Activated CD8-positive, alpha-beta memory T cell treated with anti-CD3 and anti-CD28 coated beads, Interleukin-2, amount 10 ng/mL, durations not matched to agents 7 days and 5 days (primary cell): ENCODE measurements around the gene RLBP1. TPM values are rescaled to one million over a fixed set of nuclear protein-coding genes. Genes with fewer than 3 reads are reported as not detected.

Experiments
- ATAC-seq: fragments of 150-1000 bp; cut with Tn5 transposase; one replicate; pipeline ENCODE4 v1.10.0; 2021; ENCODE audit warnings: moderate library complexity
- CTCF ChIA-PET: fragments of 350-600 bp; sonication (Branson Sonifier 250); formaldehyde crosslinking; loops from one replicate; lab custom pipeline; 2021; ENCODE audit warnings: antibody characterized with exemption; lab: Charles Lee
- DNase-seq: peaks from one replicate; pipeline ENCODE4 v3.0.0-alpha.2; 2020
- H3K27ac Mint-ChIP-seq: one replicate; pipeline ENCODE4 v1.8.0; 2021; ENCODE audit warnings: mild to moderate bottlenecking, mixed read lengths
- H3K27me3 Mint-ChIP-seq: one replicate; pipeline ENCODE4 v1.8.0; 2021; ENCODE audit warnings: mixed read lengths
- H3K36me3 Mint-ChIP-seq: one replicate; pipeline ENCODE4 v1.8.0; 2021; ENCODE audit warnings: mild to moderate bottlenecking, mixed read lengths
- H3K4me1 Mint-ChIP-seq: one replicate; pipeline ENCODE4 v1.8.0; 2021; ENCODE audit warnings: mixed read lengths
- H3K4me3 Mint-ChIP-seq: one replicate; pipeline ENCODE4 v1.8.0; 2021; ENCODE audit warnings: mild to moderate bottlenecking, moderate library complexity, mixed read lengths
- H3K9me3 Mint-ChIP-seq: one replicate; pipeline ENCODE4 v1.8.0; 2022; ENCODE audit warnings: low read depth, mixed read lengths
- total RNA-seq, 2 experiments: library from RNA; stranded (reverse); gene quantifications; one replicate each; pipeline ENCODE4 v1.2.3, GENCODE V29; 2021

RLBP1 gene
- total RNA-seq, 2 experiments from 2014 or later, result not detected

DNA sequence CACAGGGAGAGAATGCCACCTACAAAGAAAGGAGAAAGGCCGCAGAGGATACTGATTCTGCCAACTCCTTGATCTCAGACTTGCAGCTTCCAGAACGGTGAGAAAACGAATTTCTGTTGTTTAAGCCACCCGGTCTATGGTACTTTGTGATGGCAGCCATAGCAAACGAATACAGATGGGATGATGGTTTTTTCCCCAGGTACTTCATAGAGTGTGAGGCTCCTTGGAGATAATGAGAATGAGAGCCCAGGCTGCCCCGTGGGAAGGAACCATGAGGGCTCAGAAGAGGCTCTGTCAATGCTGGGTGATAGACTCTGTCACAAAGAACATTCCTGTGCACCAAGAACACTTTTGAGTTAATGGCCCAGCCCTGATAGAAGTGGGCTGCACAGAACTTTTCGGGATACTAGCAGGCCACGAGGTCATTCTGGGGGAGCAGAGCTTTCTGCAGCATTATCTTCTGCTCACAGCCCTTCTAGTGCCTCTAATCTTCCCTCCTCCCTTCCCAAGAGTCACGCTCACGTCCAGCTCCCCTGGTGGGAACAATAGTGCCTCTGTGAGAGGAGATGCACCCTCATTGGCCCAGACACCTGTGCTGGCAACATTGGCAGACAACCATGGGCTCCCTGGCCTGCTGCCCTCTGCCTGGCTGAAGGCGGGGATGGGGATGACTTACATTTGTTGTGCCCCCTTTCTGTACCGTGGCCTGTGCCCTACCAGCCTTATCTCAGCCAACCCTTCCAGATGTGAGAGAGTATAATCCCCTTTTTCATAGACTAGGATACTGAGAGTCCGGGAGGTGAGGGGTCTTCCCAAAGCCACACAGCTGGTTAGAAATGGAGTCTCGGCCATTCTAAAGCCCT is 5.2 kb upstream of the RLBP1 start:
- DNase-seq (peak; percentile 36), ATAC-seq (no peak)
- Mint-ChIP-seq H3K9me3 (no peaks in the 10 kb centered on the region), H3K4me3 (no peak overlapping the region), H3K27me3 (peaks cover 15% of the 10 kb centered on the region), H3K4me1 (peaks cover 10% of the 10 kb centered on the region), H3K27ac (no peak overlapping the region), H3K36me3 (no peaks in the 10 kb centered on the region)
- CTCF ChIA-PET, result interaction anchor here (0.8 to 2.5 kb wide), 3 partner anchors 8 to 20 kb away, joined by 3 to 7 read pairs (median 3); partner anchors contain the start of gene FANCI

DNA sequence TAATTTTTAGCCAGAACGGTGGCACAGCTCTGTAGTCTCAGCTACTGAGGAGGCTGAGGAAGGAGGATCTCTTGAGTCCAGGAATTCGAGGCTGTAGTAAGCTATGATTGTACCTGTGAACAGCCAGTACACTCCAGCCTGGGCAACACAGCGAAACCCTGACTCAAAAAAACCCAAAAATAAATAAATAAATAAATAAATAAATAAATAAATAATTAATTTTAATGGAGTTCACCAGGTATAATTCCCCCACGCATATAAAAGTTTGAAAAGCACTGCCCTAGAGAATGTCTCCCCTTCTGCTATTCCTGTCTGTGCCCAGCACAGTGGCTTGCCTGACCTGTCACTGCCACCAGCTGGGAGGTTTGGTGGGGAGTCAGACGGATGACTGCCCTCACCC is 4.2 kb upstream of the RLBP1 start:
- H3K27me3 Mint-ChIP-seq, result peaks cover 15% of the 10 kb centered on the region
- no peak overlapping the region for H3K27ac Mint-ChIP-seq
- CTCF ChIA-PET, result interaction anchor here (0.8 to 1.0 kb wide), 3 partner anchors 9 to 19 kb away, joined by 3 read pairs; partner anchors contain the start of gene FANCI
- H3K9me3 Mint-ChIP-seq, result no peaks in the 10 kb centered on the region
- peaks cover 6% of the 10 kb centered on the region for H3K4me1 Mint-ChIP-seq
- H3K4me3 Mint-ChIP-seq, result no peak overlapping the region
- no peak for DNase-seq
- ATAC-seq, result no peak
- no peaks in the 10 kb centered on the region for H3K36me3 Mint-ChIP-seq

DNA sequence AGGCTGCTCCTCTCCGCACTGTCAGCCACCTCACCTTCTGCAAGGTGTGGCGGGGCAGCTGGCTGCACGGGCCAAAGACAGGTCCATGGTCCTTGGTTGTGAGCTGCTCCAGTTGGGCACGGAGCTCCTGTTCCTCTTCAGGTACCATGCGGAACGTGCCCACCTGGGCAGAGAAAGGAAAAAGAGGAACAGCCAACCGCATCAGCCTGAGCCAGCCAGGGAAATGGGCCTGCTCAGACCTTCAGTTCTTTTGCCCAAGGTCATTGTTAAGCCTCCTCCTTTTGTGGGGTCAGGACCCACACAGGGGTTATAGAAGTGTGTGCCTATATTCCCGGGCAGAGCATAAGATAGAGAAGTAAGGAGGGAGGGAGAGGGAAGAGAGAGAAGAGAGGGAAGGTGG is 2.8 kb downstream of the RLBP1 start:
- CTCF ChIA-PET, result interaction anchor here (0.6 to 5.5 kb wide), 2 partner anchors 12 to 27 kb away, joined by 4 to 44 read pairs; no protein-coding TSS in a partner anchor
- no peak for DNase-seq

DNA sequence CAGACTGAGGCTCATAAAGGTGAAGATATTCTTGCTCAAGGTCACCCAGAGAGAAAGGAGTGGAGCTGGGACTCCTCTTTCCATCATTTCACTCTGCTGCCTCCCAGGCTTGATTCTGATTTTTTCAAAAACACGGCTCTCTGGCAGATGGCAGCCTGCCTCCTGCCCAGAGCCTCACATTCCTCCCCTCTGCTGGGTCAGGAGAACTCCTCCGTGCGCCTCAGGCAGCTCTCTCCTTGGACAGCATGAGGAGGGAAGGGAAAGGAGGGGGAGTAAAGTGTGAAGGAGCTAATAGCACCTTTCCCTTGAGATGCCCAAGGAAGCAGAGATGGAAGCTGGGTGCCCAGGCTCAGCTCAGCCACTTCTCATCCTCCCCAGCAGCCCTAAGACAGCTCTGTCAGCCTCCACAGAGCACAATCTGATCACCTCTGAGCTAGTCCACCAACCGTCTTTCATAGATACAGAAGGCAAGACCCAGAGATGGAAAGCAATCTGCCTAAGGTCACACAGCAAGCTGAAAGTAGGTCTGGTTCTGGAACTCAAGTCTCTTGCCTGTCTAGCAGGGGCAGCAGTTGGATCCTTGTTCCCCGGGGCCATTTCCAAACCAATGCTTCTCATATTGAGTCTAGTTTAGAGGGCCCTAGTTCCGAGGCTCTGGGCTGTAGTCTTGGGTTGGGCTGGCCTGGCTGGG is 3.5 kb downstream of the RLBP1 start:
- no peak for ATAC-seq

More for the DNA sequence above, 2.8 kb downstream of the RLBP1 start:
- H3K27me3 Mint-ChIP-seq, result peaks cover 34% of the 10 kb centered on the region
- no peak overlapping the region for H3K4me3 Mint-ChIP-seq
- ATAC-seq, result no peak
- no peaks in the 10 kb centered on the region for H3K9me3 Mint-ChIP-seq
- H3K4me1 Mint-ChIP-seq, result no peaks in the 10 kb centered on the region
- H3K36me3 Mint-ChIP-seq, result no peaks in the 10 kb centered on the region
- H3K27ac Mint-ChIP-seq, result no peak overlapping the region

DNA sequence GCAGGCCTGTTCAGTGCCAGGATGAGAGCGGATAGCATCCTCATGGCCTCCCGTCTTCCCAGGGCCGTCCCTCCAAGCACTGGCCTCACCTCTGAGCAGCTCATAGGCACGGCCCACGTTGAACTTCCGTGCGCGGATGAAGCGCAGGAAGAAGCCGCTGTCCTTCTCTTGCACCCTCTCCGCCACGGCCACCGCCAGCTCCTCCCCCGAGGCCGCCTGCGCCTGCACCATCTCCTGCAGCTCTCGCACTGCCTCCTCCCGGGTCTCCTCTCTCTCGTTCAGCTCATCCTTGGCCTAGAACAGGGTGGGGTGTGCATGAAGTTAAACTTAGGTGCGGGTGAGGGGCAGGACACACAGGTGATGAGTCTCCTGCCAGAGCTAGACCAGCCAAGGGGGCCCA is 4.3 kb downstream of the RLBP1 start:
- Mint-ChIP-seq H3K9me3 (no peaks in the 10 kb centered on the region), H3K4me1 (no peaks in the 10 kb centered on the region), H3K36me3 (no peaks in the 10 kb centered on the region), H3K4me3 (no peak overlapping the region), H3K27me3 (peaks cover 31% of the 10 kb centered on the region), H3K27ac (no peak overlapping the region)
- CTCF ChIA-PET, result interaction anchor here (5.5 kb wide), 1 partner anchor 11 kb away, joined by 44 read pairs; no protein-coding TSS in a partner anchor
- no peak for DNase-seq
- no peak for ATAC-seq

More for the DNA sequence above, 3.5 kb downstream of the RLBP1 start:
- CTCF ChIA-PET, result interaction anchor here (5.5 kb wide), 1 partner anchor 12 kb away, joined by 44 read pairs; no protein-coding TSS in a partner anchor
- Mint-ChIP-seq H3K36me3 (no peaks in the 10 kb centered on the region), H3K27ac (no peak overlapping the region), H3K27me3 (peaks cover 36% of the 10 kb centered on the region), H3K4me3 (no peak overlapping the region), H3K4me1 (no peaks in the 10 kb centered on the region), H3K9me3 (no peaks in the 10 kb centered on the region)
- DNase-seq, result no peak

DNA sequence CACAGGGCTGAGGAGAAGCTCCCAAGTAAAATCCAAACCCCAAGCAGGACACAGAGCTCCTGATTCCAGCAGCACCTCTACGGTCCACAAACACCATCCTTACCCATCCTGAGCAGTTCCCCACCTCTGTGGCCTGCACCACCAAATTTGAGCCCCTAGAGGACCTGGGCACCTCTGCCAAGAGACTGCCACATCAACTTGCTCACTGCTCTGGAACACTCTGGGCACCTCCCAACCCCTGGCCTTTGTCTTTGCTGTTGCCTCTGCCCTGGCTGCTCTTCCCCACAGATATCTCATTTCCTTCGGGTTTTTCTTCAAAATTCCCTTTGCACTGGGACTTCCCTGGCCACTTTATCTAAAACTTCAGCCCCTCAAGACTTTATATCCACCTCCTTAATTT is 5.8 kb downstream of the RLBP1 start:
- Mint-ChIP-seq H3K4me3 (no peak overlapping the region), H3K27me3 (peaks cover 33% of the 10 kb centered on the region), H3K36me3 (no peaks in the 10 kb centered on the region), H3K9me3 (no peaks in the 10 kb centered on the region), H3K4me1 (no peaks in the 10 kb centered on the region), H3K27ac (no peak overlapping the region)
- CTCF ChIA-PET, result interaction anchor here (0.8 to 5.5 kb wide), 2 partner anchors 10 to 28 kb away, joined by 4 to 44 read pairs; partner anchors contain the start of gene FANCI
- no peak for DNase-seq
- ATAC-seq, result no peak

DNA sequence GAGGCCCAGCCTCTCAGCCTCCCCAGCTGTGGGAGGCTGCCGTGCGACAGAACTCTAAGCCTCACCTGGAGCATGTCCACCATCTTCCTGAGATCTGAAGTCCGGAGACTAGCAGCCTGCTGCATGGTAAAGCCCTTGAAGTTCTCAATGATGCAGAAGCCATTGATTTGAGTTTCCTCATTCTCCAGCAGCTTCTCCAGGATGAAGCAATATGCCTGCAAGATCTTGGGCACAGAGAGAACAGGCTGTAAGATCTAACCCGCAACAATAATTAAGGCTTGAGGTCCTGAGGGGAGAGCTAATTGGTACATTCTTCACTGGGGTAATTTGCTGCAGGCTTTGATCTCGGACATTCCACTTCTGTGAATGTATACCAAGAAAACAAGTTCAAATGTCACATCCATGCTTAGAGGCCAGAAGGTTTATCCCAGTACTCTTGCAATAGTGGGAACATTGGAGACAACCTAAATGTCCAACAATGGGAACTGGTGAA is 9.7 kb downstream of the RLBP1 start:
- DNase-seq, result no peak
- Mint-ChIP-seq H3K27me3 (peaks cover 22% of the 10 kb centered on the region), H3K4me3 (no peak overlapping the region), H3K36me3 (no peaks in the 10 kb centered on the region), H3K9me3 (no peaks in the 10 kb centered on the region), H3K4me1 (peaks cover 7% of the 10 kb centered on the region), H3K27ac (no peak overlapping the region)
- CTCF ChIA-PET, result interaction anchor here (0.7 kb wide), 1 partner anchor 30 kb away, joined by 3 read pairs; no protein-coding TSS in a partner anchor
- ATAC-seq, result no peak

DNA sequence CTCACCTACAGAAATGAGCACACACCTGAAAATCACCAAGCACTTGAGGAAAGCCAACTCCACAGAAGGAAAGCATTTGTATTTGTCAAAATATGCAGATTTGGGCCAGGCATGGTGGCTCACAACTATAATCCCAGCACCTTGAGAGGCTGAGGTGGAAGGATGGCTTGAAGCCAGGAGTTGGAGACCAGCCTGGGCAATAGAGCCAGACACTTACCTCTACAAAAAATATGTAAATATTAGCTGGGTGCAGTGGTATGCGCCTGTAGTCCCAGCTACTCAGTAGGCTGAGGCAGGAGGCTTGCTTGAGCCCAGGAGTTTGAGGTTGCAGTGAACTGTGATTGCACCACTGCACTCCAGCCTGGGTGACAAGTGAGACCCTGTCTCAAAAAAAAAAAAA is 12.3 kb downstream of the RLBP1 start:
- Mint-ChIP-seq H3K9me3 (no peaks in the 10 kb centered on the region), H3K4me1 (peaks cover 26% of the 10 kb centered on the region), H3K27me3 (peaks cover 12% of the 10 kb centered on the region), H3K27ac (no peak overlapping the region), H3K4me3 (no peak overlapping the region), H3K36me3 (no peaks in the 10 kb centered on the region)
- CTCF ChIA-PET, result interaction anchor here (0.7 to 1.5 kb wide), 5 partner anchors 14 to 91 kb away, joined by 3 to 4 read pairs (median 4); no protein-coding TSS in a partner anchor
- no peak for ATAC-seq
- DNase-seq, result no peak

DNA sequence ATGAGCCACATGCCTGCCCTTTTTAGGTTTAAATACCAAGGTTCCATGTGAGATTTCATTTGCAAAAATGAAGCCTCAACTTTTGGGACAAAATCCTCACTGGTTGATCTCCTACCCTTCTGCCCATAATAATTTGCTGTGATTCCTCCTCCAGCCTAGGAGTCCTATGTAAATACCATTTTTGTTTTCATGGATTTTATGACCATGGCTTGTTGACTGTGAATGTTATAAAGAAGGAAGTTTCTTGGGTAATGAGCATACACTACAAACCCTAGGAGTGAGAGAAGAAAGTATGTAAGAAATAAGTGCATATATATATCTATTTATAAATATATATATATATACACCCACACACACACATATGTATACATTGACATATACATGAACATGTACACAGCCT is 13.1 kb downstream of the RLBP1 start:
- H3K27me3 Mint-ChIP-seq, result peaks cover 9% of the 10 kb centered on the region
- ATAC-seq, result no peak
- CTCF ChIA-PET, result interaction anchor here (1.9 to 5.6 kb wide), 4 partner anchors 13 to 119 kb away, joined by 15 to 108 read pairs (median 32); partner anchors contain the start of genes ABHD2 and FANCI
- no peak for DNase-seq
- H3K4me3 Mint-ChIP-seq, result no peak overlapping the region
- peaks cover 1% of the 10 kb centered on the region for H3K36me3 Mint-ChIP-seq
- H3K9me3 Mint-ChIP-seq, result no peaks in the 10 kb centered on the region
- peaks cover 34% of the 10 kb centered on the region for H3K4me1 Mint-ChIP-seq
- no peak overlapping the region for H3K27ac Mint-ChIP-seq

DNA sequence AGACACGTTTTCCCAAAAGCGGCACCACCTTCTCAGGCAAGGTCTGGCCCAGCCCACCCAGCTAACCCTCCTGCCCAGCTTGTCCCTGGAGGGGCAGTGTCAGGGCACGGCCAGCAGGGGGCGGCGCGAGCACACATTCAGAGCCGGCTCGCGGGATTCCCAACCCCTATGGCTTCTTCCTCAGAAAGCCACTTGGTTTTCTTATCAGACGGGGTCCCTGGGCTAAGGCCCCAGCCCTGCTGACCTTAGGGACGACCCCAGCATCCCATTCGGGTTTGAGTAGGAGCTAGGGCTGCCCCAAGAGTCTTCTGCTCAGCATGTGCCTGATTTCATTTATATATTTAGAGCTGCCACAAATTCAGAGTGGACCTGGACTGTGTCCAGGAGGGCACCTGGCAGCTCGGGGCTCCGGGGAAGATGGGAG is 14.5 kb downstream of the RLBP1 start:
- Mint-ChIP-seq H3K4me3 (no peak overlapping the region), H3K36me3 (peaks cover 1% of the 10 kb centered on the region), H3K9me3 (no peaks in the 10 kb centered on the region), H3K27me3 (peaks cover 7% of the 10 kb centered on the region), H3K27ac (no peak overlapping the region), H3K4me1 (peaks cover 36% of the 10 kb centered on the region)
- DNase-seq (peak; percentile 76), ATAC-seq (peak; percentile 73)
- CTCF ChIA-PET, result interaction anchor here (0.6 to 5.6 kb wide), 67 partner anchors 10 to 739 kb away, joined by 3 to 108 read pairs (median 6); partner anchors contain the start of genes ABHD2, FANCI, MRPL46 and MRPS11

DNA sequence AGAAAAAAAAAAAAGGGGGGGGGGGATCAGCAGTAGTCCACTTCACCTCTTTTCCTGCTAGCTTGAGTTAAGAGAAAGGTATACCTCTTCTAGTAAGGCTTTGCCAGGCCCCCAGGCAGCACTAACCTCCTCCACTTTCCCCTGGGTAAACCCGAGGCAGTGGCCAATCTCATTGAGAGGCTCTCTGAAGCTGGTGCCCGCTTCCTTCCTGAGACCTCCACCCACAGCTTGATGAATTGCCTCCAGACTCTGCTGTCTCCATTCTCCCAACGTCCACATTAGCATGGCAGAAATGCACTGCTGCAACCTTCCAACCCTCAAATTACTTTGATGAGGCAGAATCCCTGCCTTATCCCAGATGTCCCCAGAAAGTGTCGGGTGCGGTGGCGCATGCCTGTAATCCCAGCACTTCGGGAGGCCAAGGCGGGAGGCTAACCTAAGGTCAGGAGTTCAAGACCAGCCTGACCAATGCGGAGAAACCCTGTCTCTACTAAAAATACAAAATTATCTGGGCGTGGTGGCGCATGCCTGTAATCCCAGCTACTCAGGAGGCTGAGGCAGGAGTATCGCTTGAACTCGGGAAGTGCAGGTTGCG is 15.3 kb downstream of the RLBP1 start:
- ATAC-seq (no peak), DNase-seq (no peak)
- peaks cover 36% of the 10 kb centered on the region for H3K4me1 Mint-ChIP-seq
- H3K4me3 Mint-ChIP-seq, result no peak overlapping the region
- H3K27ac Mint-ChIP-seq, result no peak overlapping the region
- CTCF ChIA-PET, result interaction anchor here (0.6 to 5.6 kb wide), 67 partner anchors 10 to 738 kb away, joined by 3 to 108 read pairs (median 6); partner anchors contain the start of genes ABHD2, FANCI, MRPL46 and MRPS11
- H3K27me3 Mint-ChIP-seq, result peaks cover 7% of the 10 kb centered on the region
- peaks cover 4% of the 10 kb centered on the region for H3K36me3 Mint-ChIP-seq
- no peaks in the 10 kb centered on the region for H3K9me3 Mint-ChIP-seq

DNA sequence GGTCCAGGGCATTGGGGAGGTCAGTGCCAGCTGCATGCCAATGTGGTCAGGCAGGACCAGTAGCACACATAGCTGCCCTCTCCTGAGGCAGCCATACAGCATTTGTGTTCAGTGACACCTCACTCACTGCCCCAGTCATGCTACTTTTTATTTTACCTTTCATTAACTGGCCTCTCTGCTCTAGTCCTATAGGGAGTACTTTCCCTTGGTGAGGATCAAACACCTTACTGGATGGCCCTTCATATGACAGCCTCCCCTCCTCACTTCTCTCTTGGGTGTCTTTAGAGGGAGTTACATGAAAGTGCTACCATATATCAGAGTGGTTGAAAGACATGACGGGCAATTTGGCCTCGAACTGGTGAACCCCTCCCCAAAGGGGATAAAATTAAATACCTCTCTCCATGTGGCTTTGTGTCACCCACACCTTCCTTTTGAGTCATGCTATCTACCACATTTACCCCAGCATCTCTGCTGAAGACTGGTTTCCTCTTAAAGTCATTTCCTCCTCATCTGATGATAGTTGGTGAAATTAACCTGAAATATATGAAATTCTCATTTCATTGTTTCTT is 17.6 kb downstream of the RLBP1 start:
- Mint-ChIP-seq H3K9me3 (no peaks in the 10 kb centered on the region), H3K36me3 (peaks cover 6% of the 10 kb centered on the region), H3K4me3 (peak overlapping the region; percentile 40), H3K27me3 (peaks cover 7% of the 10 kb centered on the region), H3K27ac (peak overlapping the region; percentile 74), H3K4me1 (peaks cover 36% of the 10 kb centered on the region)
- DNase-seq (peak; percentile 81), ATAC-seq (peak; percentile 81)
- CTCF ChIA-PET, result interaction anchor here (1.1 to 5.6 kb wide), 4 partner anchors 32 to 146 kb away, joined by 3 to 108 read pairs (median 14); partner anchors contain the start of gene FANCI
